Measurements from ENCODE around the gene TMEM126B. TPM values are rescaled to one million over a fixed set of nuclear protein-coding genes. Genes with fewer than 3 reads are reported as not detected.

TMEM126B gene
- total RNA-seq, 1 experiment from 2014 or later = 50.4 TPM

- peak; percentile 57 for DNase-seq (ENCODE audit: unreplicated experiment)
- intact Hi-C loops (cut with micrococcal nuclease) = loop anchor here (1.0 to 2.0 kb wide), 2 partner anchors 35 to 69 kb away; partner anchors contain the start of gene TMEM126B
- Mint-ChIP-seq H3K4me3 (ENCODE audit: unreplicated experiment) (peak overlapping the region; percentile 95), H3K9me3 (ENCODE audit: unreplicated experiment) (no peaks in the 10 kb centered on the region), H3K27me3 (ENCODE audit: insufficient read depth, unreplicated experiment) (no peaks in the 10 kb centered on the region), H3K4me1 (ENCODE audit: insufficient read depth, unreplicated experiment) (peaks cover 33% of the 10 kb centered on the region), H3K27ac (ENCODE audit: low read depth, unreplicated experiment) (peak overlapping the region; percentile 95), H3K36me3 (ENCODE audit: insufficient read depth, unreplicated experiment) (peaks cover 59% of the 10 kb centered on the region)
- ChIA-PET POLR2A (interaction anchor here (0.6 to 10.2 kb wide), 14 partner anchors 13 to 966 kb away, joined by 3 to 254 read pairs (median 4); partner anchors contain the start of genes DLG2, HIKESHI, TMEM126A and TMEM126B), CTCF (interaction anchor here (0.5 to 1.7 kb wide), 5 partner anchors 15 to 554 kb away, joined by 3 to 5 read pairs (median 3); partner anchors contain the start of gene TMEM126A)
- TF ChIP-seq CTCF (IDR thresholded peaks at IDR 0.05; ENCODE audit: unreplicated experiment) = peak; percentile 35
- BruUV-seq (replicated peaks) = no TSS peak
These were observed 35.6 kb downstream of the TMEM126B start for GRCh38 chr11:85663753-85664614.

- H3K9me3 Mint-ChIP-seq (ENCODE audit: unreplicated experiment) = no peaks in the 10 kb centered on the region
- CTCF ChIA-PET = interaction anchor here (0.6 to 1.7 kb wide), 7 partner anchors 15 to 97 kb away, joined by 3 to 5 read pairs (median 3); partner anchors contain the start of gene TMEM126A
- POLR2A ChIA-PET = interaction anchor here (0.6 to 10.2 kb wide), 17 partner anchors 14 to 1134 kb away, joined by 3 to 254 read pairs (median 3); partner anchors contain the start of genes DLG2, TMEM126A and TMEM126B
- peak; percentile 96 for DNase-seq (ENCODE audit: unreplicated experiment)
- peaks cover 50% of the 10 kb centered on the region for H3K36me3 Mint-ChIP-seq (ENCODE audit: insufficient read depth, unreplicated experiment)
- no peaks in the 10 kb centered on the region for H3K27me3 Mint-ChIP-seq (ENCODE audit: insufficient read depth, unreplicated experiment)
- H3K4me1 Mint-ChIP-seq (ENCODE audit: insufficient read depth, unreplicated experiment) = peaks cover 27% of the 10 kb centered on the region
- no peak for TF ChIP-seq CTCF (IDR thresholded peaks at IDR 0.05; ENCODE audit: unreplicated experiment)
- H3K27ac Mint-ChIP-seq (ENCODE audit: low read depth, unreplicated experiment) = peak within 1 kb of the TSS; percentile 95
- intact Hi-C loops (cut with micrococcal nuclease) = loop anchor here (1.0 to 2.0 kb wide), 3 partner anchors 36 to 179 kb away; partner anchors contain the start of gene TMEM126B
- peak within 1 kb of the TSS; percentile 95 for H3K4me3 Mint-ChIP-seq (ENCODE audit: unreplicated experiment)
- BruUV-seq (replicated peaks) = TSS peak; percentile 57
These were observed 36.5 kb downstream of the TMEM126B start, which contains the start of gene CREBZF for GRCh38 chr11:85664615-85665481. Gene CREBZF, minus strand, starts transcription at chr11:85665129. Its CDS starts 254 bp downstream, at chr11:85664875.

GRCh38 chr11:85665733-85666132 lies 37.3 kb downstream of the TMEM126B start:
- ChIA-PET CTCF (interaction anchor here (0.6 kb wide), 1 partner anchor 409 kb away, joined by 3 read pairs; no protein-coding TSS in a partner anchor), POLR2A (interaction anchor here (1.1 to 3.9 kb wide), 2 partner anchors 34 to 38 kb away, joined by 4 to 62 read pairs; partner anchors contain the start of genes DLG2 and TMEM126B)
- Mint-ChIP-seq H3K36me3 (ENCODE audit: insufficient read depth, unreplicated experiment) (peaks cover 41% of the 10 kb centered on the region), H3K27ac (ENCODE audit: low read depth, unreplicated experiment) (peak overlapping the region; percentile 95), H3K27me3 (ENCODE audit: insufficient read depth, unreplicated experiment) (no peaks in the 10 kb centered on the region), H3K4me3 (ENCODE audit: unreplicated experiment) (peak overlapping the region; percentile 38), H3K9me3 (ENCODE audit: unreplicated experiment) (no peaks in the 10 kb centered on the region), H3K4me1 (ENCODE audit: insufficient read depth, unreplicated experiment) (peaks cover 18% of the 10 kb centered on the region)
- intact Hi-C loops (cut with micrococcal nuclease) = loop anchor here (1.0 to 2.0 kb wide), 2 partner anchors 37 to 179 kb away; partner anchors contain the start of gene TMEM126B
- DNase-seq (ENCODE audit: unreplicated experiment) = no peak
- TF ChIP-seq CTCF (IDR thresholded peaks at IDR 0.05; ENCODE audit: unreplicated experiment) = no peak
- BruUV-seq (replicated peaks) = no TSS peak

All from MCF 10A (cell line).